Measurements from ENCODE around the gene POU2F1. TPM values are rescaled to one million over a fixed set of nuclear protein-coding genes. Genes with fewer than 3 reads are reported as not detected.

The POU2F1 gene
- total RNA-seq, 1 experiment from 2014 or later, result 29.6 TPM

DNA sequence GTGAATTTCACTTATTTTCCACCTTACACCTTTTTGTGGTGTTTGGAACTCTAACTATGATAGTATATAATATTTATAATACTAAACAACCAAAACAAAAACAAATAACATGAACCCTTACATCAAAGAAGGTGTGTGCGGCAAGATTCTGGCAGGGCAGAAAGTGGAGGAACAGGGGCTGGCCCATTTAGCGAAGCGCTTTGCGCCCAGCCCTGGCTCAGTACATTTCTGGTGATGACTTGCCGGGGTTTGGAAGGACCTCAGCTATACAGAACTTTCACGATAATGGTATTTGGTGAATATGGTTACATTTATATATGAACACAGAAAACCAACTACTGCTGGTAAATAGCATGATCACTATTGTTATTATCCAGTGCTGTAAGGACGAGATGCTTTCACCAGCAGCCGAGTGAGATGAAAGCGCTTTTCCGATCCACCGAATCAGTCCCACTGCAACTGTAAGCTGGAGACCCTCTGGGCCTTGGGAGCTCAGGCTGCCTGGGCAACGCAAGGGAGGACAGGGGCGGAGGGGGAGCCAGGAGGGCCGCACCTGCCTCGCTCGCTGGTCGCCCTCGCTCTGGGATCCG lies 233.7 kb downstream of the POU2F1 start:
- no peaks in the 10 kb centered on the region for H3K9me3 ChIP-seq
- peak overlapping the region; percentile 70 for H3K4me3 Mint-ChIP-seq (ENCODE audit: unreplicated experiment)
- no peak for DNase-seq
- intact Hi-C loops (cut with micrococcal nuclease; ENCODE audit: unreplicated experiment), result no loop called here
- H3K4me1 ChIP-seq, result 0 out of 2 replicates have a peak, but pooled peaks cover 4% of the 10 kb centered on the region
- POLR2A ChIA-PET, result interaction anchor here (0.6 to 1.0 kb wide), 3 partner anchors 76 to 234 kb away, joined by 3 to 5 read pairs (median 3); partner anchors contain the start of genes CREG1 and POU2F1
- no peaks in the 10 kb centered on the region; the same call in 1 of the 2 replicates for H3K27me3 ChIP-seq (replicated peaks; ENCODE audit: control insufficient read depth, insufficient read depth, low read length)
- no peaks in the 10 kb centered on the region for H3K36me3 Mint-ChIP-seq (ENCODE audit: insufficient read depth, unreplicated experiment)
- no TSS peak for BruUV-seq (replicated peaks)
- no peaks in the 10 kb centered on the region for H3K27me3 Mint-ChIP-seq (ENCODE audit: insufficient read depth, unreplicated experiment)
- no peak overlapping the region for H3K27ac Mint-ChIP-seq (ENCODE audit: unreplicated experiment)
- TF ChIP-seq, protein P1, sequence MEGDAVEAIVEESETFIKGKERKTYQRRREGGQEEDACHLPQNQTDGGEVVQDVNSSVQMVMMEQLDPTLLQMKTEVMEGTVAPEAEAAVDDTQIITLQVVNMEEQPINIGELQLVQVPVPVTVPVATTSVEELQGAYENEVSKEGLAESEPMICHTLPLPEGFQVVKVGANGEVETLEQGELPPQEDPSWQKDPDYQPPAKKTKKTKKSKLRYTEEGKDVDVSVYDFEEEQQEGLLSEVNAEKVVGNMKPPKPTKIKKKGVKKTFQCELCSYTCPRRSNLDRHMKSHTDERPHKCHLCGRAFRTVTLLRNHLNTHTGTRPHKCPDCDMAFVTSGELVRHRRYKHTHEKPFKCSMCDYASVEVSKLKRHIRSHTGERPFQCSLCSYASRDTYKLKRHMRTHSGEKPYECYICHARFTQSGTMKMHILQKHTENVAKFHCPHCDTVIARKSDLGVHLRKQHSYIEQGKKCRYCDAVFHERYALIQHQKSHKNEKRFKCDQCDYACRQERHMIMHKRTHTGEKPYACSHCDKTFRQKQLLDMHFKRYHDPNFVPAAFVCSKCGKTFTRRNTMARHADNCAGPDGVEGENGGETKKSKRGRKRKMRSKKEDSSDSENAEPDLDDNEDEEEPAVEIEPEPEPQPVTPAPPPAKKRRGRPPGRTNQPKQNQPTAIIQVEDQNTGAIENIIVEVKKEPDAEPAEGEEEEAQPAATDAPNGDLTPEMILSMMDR (IDR thresholded peaks at IDR 0.05; ENCODE audit: insufficient read depth in 1 of 2, low read depth in 1 of 2, low read length in 1 of 2, severe bottlenecking in 1 of 2, unreplicated experiment in 1 of 2), result no peak
- H3K4me1 Mint-ChIP-seq (ENCODE audit: low read depth, unreplicated experiment), result no peaks in the 10 kb centered on the region
- H3K4me3 ChIP-seq (ENCODE audit: low read depth, low read length), result peak overlapping the region; percentile 67
- no peaks in the 10 kb centered on the region for H3K9me3 Mint-ChIP-seq (ENCODE audit: unreplicated experiment)
- CTCF ChIA-PET, result interaction anchor here (0.7 to 1.0 kb wide), 3 partner anchors 13 to 387 kb away, joined by 3 read pairs; no protein-coding TSS in a partner anchor
- H3K36me3 ChIP-seq (ENCODE audit: control insufficient read depth, insufficient read depth, low read length), result no peaks in the 10 kb centered on the region

DNA sequence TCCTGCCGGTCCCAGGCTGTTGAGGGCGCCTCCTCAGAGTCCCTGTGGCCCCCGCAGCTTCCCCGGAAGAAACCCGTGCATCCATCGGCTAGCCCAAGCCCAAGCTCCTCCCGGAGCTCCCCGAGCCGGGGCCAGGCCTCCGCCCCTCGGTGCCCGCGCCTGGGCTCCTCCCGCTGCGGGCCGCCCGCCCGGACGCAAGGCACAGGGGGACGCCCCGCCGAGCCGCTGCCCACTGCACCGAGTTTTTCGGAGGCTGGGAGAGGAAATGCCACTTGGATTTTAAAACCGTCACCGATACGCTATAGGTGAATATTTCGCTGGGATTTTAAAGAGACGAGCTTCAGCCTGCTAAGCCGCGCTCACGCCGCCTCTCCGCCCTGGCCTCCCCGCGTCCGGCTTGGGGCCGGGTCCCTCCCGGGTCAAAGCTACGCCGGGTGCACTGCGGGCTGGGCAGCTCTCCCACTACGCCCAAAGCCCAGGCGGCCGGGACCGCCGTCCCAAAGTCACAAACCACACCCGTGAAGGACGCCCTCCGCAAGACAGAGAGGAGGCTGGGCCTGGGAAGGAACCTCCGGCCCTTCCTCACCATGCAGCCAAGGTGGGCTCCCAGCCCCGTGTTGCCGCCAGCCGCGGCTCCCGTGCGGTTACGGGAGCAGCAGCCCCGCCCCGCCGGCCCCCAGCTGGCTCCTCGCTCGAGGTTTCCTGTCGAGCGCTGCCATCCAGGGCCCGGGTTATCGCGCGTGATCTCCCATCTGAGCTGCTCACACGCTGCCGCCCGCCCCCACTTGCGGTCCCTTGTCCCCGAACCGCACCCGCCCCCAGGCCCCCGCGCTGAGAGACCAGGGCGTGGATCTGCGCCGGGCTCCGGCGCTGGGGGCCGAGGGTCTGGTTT lies 234.5 kb downstream of the POU2F1 start:
- intact Hi-C loops (cut with micrococcal nuclease; ENCODE audit: unreplicated experiment), result loop anchor here (5.0 kb wide), 1 partner anchor 192 kb away; no protein-coding TSS in a partner anchor
- no peaks in the 10 kb centered on the region for H3K36me3 Mint-ChIP-seq (ENCODE audit: insufficient read depth, unreplicated experiment)
- CTCF ChIA-PET, result interaction anchor here (0.5 to 1.3 kb wide), 5 partner anchors 14 to 388 kb away, joined by 3 to 4 read pairs (median 3); no protein-coding TSS in a partner anchor

More for the DNA sequence above, 234.5 kb downstream of the POU2F1 start:
- Histone ChIP-seq H3K4me3 (ENCODE audit: low read depth, low read length) (peak overlapping the region; percentile 67), H3K4me1 (0 out of 2 replicates have a peak, but pooled peaks cover 4% of the 10 kb centered on the region), H3K27me3 (replicated peaks; ENCODE audit: control insufficient read depth, insufficient read depth, low read length) (no peaks in the 10 kb centered on the region; the same call in 1 of the 2 replicates), H3K9me3 (no peaks in the 10 kb centered on the region), H3K36me3 (ENCODE audit: control insufficient read depth, insufficient read depth, low read length) (no peaks in the 10 kb centered on the region)
- no TSS peak for BruUV-seq (replicated peaks)
- DNase-seq, result peak; percentile 48 to 57
- no peak overlapping the region for H3K27ac Mint-ChIP-seq (ENCODE audit: unreplicated experiment)
- POLR2A ChIA-PET, result interaction anchor here (0.6 to 1.0 kb wide), 3 partner anchors 76 to 235 kb away, joined by 3 to 5 read pairs (median 3); partner anchors contain the start of genes CREG1 and POU2F1
- no peaks in the 10 kb centered on the region for H3K9me3 Mint-ChIP-seq (ENCODE audit: unreplicated experiment)
- H3K27me3 Mint-ChIP-seq (ENCODE audit: insufficient read depth, unreplicated experiment), result no peaks in the 10 kb centered on the region
- TF ChIP-seq, protein P1 (IDR thresholded peaks at IDR 0.05; ENCODE audit: insufficient read depth in 1 of 2, low read depth in 1 of 2, low read length in 1 of 2, severe bottlenecking in 1 of 2, unreplicated experiment in 1 of 2), result no peak
- peak overlapping the region; percentile 70 for H3K4me3 Mint-ChIP-seq (ENCODE audit: unreplicated experiment)
- H3K4me1 Mint-ChIP-seq (ENCODE audit: low read depth, unreplicated experiment), result no peaks in the 10 kb centered on the region

All from Caco-2 (cell line).